ENCODE data around the gene FOXP3. TPM values are rescaled to one million over a fixed set of nuclear protein-coding genes. Genes with fewer than 3 reads are reported as not detected.

The FOXP3 gene
- total and polyA plus RNA-seq, 2 of the 4 experiments (the other 2 are of a cell fraction) = 0.05 TPM; not detected in 1

DNA sequence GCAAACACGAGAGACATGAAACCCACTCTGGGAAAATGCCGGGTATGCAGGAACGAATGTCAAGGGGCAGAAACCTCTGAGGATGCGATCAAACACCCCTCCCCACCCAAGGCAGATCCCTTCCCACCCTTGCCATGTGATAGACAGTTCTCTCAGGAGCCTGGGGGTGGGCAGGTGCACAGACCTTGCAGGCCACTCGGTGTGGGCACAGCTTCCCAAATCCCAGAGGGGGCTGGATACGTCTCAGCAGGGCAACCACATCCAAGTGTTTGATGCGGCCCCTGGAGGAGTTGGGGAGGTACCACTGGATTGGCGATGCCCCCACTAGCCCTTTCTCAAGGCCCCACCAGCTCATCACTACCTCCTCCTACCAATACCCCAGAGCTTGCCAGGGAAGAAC is 54.1 kb downstream of the FOXP3 start:
- H3K36me3 ChIP-seq (ENCODE audit: control insufficient read depth, insufficient read depth, low read length) = no peaks in the 10 kb centered on the region
- H2BK120ac ChIP-seq (ENCODE audit: low read depth, low read length) = no peak overlapping the region
- intact Hi-C loops (cut with micrococcal nuclease) = no loop called here
- H4K5ac ChIP-seq (ENCODE audit: low read depth, low read length) = no peak overlapping the region
- peaks cover 4% of the 10 kb centered on the region for H3K9me3 ChIP-seq (ENCODE audit: control insufficient read depth, insufficient read depth, low read length)
- no peak overlapping the region for H3K14ac ChIP-seq (replicated peaks; ENCODE audit: low read depth, low read length)
- H3K18ac ChIP-seq (ENCODE audit: low read depth, low read length) = no peak overlapping the region
- ChIA-PET POLR2A (ENCODE audit: unreplicated experiment) (no interaction called here), CTCF (no interaction called here)
- H3K9ac ChIP-seq (ENCODE audit: low read depth, low read length) = no peak overlapping the region
- no peak overlapping the region for H2BK5ac ChIP-seq (ENCODE audit: low read depth, low read length, poor library complexity, severe bottlenecking)
- ATAC-seq (ENCODE audit: low read depth) = no peak
- no peak overlapping the region for H4K8ac ChIP-seq (ENCODE audit: low read depth in 2 of 2, low read length in 2 of 2)
- H3K4me3 ChIP-seq (ENCODE audit: insufficient read depth, low read depth, low read length) = no peak overlapping the region
- no peak for TF ChIP-seq RFX5 (IDR thresholded peaks at IDR 0.05; ENCODE audit: low read depth, low read length)
- TF ChIP-seq RCOR1 (IDR thresholded peaks at IDR 0.05; ENCODE audit: insufficient replicate concordance, low read length) = no peak
- no peak for TF ChIP-seq MAFK (IDR thresholded peaks at IDR 0.05; ENCODE audit: low read depth, low read length)
- no peak for TF ChIP-seq FOS (IDR thresholded peaks at IDR 0.05; ENCODE audit: low read depth, low read length)
- no peak for TF ChIP-seq NFE2L2 (IDR thresholded peaks at IDR 0.05; ENCODE audit: low read depth, low read length)
- no peak for TF ChIP-seq SMC3 (IDR thresholded peaks at IDR 0.05; ENCODE audit: low read depth, low read length)
- TF ChIP-seq MXI1 (IDR thresholded peaks at IDR 0.05; ENCODE audit: borderline replicate concordance, low read depth, low read length) = no peak
- TF ChIP-seq, protein P1, sequence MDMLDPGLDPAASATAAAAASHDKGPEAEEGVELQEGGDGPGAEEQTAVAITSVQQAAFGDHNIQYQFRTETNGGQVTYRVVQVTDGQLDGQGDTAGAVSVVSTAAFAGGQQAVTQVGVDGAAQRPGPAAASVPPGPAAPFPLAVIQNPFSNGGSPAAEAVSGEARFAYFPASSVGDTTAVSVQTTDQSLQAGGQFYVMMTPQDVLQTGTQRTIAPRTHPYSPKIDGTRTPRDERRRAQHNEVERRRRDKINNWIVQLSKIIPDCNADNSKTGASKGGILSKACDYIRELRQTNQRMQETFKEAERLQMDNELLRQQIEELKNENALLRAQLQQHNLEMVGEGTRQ (IDR thresholded peaks at IDR 0.05; ENCODE audit: low read depth, low read length) = no peak
- TF ChIP-seq, protein P2, sequence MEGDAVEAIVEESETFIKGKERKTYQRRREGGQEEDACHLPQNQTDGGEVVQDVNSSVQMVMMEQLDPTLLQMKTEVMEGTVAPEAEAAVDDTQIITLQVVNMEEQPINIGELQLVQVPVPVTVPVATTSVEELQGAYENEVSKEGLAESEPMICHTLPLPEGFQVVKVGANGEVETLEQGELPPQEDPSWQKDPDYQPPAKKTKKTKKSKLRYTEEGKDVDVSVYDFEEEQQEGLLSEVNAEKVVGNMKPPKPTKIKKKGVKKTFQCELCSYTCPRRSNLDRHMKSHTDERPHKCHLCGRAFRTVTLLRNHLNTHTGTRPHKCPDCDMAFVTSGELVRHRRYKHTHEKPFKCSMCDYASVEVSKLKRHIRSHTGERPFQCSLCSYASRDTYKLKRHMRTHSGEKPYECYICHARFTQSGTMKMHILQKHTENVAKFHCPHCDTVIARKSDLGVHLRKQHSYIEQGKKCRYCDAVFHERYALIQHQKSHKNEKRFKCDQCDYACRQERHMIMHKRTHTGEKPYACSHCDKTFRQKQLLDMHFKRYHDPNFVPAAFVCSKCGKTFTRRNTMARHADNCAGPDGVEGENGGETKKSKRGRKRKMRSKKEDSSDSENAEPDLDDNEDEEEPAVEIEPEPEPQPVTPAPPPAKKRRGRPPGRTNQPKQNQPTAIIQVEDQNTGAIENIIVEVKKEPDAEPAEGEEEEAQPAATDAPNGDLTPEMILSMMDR (conservative IDR thresholded peaks at IDR 0.05; ENCODE audit: low read depth, low read length) = no peak
- no peak for TF ChIP-seq CEBPB (IDR thresholded peaks at IDR 0.05; ENCODE audit: low read depth, low read length)
- no peak for TF ChIP-seq MAZ (IDR thresholded peaks at IDR 0.05; ENCODE audit: borderline replicate concordance, low read depth, low read length)
- TF ChIP-seq, protein P3, sequence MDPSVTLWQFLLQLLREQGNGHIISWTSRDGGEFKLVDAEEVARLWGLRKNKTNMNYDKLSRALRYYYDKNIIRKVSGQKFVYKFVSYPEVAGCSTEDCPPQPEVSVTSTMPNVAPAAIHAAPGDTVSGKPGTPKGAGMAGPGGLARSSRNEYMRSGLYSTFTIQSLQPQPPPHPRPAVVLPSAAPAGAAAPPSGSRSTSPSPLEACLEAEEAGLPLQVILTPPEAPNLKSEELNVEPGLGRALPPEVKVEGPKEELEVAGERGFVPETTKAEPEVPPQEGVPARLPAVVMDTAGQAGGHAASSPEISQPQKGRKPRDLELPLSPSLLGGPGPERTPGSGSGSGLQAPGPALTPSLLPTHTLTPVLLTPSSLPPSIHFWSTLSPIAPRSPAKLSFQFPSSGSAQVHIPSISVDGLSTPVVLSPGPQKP (IDR thresholded peaks at IDR 0.05; ENCODE audit: borderline replicate concordance, low read depth, low read length) = no peak
- no peak for TF ChIP-seq POLR2A (IDR thresholded peaks at IDR 0.05; ENCODE audit: low read depth, low read length)
- TF ChIP-seq BHLHE40 (IDR thresholded peaks at IDR 0.05; ENCODE audit: low read depth, low read length) = no peak
- no peak for TF ChIP-seq RAD21 (IDR thresholded peaks at IDR 0.05; ENCODE audit: low read length)
- TF ChIP-seq CHD1 (IDR thresholded peaks at IDR 0.05; ENCODE audit: low read depth, low read length) = no peak
- H3K27me3 ChIP-seq (ENCODE audit: control insufficient read depth, insufficient read depth, low read length) = peaks cover 4% of the 10 kb centered on the region
- H3K56ac ChIP-seq (ENCODE audit: extremely low read depth, insufficient read depth, low read length) = no peak overlapping the region
- no peak overlapping the region for H2BK15ac ChIP-seq (ENCODE audit: low read depth, low read length)
- no peaks in the 10 kb centered on the region for H4K20me1 ChIP-seq (ENCODE audit: insufficient read depth, low read length)
- H2AK5ac ChIP-seq (ENCODE audit: low read depth, low read length) = no peak overlapping the region
- H4K91ac ChIP-seq (ENCODE audit: insufficient read depth, low read depth, low read length) = no peak overlapping the region
- H3K79me1 ChIP-seq (ENCODE audit: low read depth in 1 of 2, low read length in 2 of 2) = no peaks in the 10 kb centered on the region
- no peak overlapping the region for H3K4me2 ChIP-seq (ENCODE audit: low read depth, low read length)
- no peaks in the 10 kb centered on the region for H3K9me1 ChIP-seq (ENCODE audit: insufficient read depth, low read length)
- no peak overlapping the region for H3K23ac ChIP-seq (ENCODE audit: low read depth, low read length)
- in situ Hi-C loops (cut with MboI; ENCODE audit: low sequenced_read_pairs) = no loop called here
- WGBS, 2 experiments (ENCODE audit: extremely low coverage in 2 of 2, insufficient read length in 1 of 2) = no CpG with 5 or more reads among the region's 8 CpGs
- H3K27ac ChIP-seq (ENCODE audit: insufficient read depth, low read length) = no peak overlapping the region
- BruUV-seq (replicated peaks) = no TSS peak
- H2BK20ac ChIP-seq (ENCODE audit: low read depth, low read length) = no peak overlapping the region
- H2AK9ac ChIP-seq (replicated peaks; ENCODE audit: low read depth, low read length, poor library complexity) = no peak overlapping the region
- H3K4me1 ChIP-seq (ENCODE audit: control insufficient read depth, insufficient read depth, low read length) = no peaks in the 10 kb centered on the region
- no peak for DNase-seq
- dilution Hi-C loops (cut with HindIII; ENCODE audit: low sequenced_read_pairs, unreplicated experiment) = no loop called here
- no peak overlapping the region for H3K4ac ChIP-seq (ENCODE audit: low read depth, low read length)
- H2AFZ ChIP-seq (replicated peaks; ENCODE audit: low read length, poor library complexity) = no peak overlapping the region
